Endothelial cell of coronary artery (primary cell): ENCODE results near the gene BAD. TPM values are rescaled to one million over a fixed set of nuclear protein-coding genes. Genes with fewer than 3 reads are reported as not detected.

ENCODE experiments used
- total RNA-seq: library from RNA; depleted of rRNA; stranded (reverse); fragments of >200 nt; gene quantifications from 2 replicates; pipeline ENCODE4 v1.2.3, GENCODE V29; 2014

BAD gene
- total RNA-seq, 1 donor from 2014 or later, result 63.4 TPM

Other genes starting within 250 kb of the BAD start
- gene FLRT1, start 248.7 kb downstream of the BAD start, total RNA-seq, result not detected in 2 replicates
- 32.9 and 36.7 TPM in 2 replicates for gene MACROD1, start 118.6 kb downstream of the BAD start, total RNA-seq
- gene STIP1, start 98.5 kb downstream of the BAD start, total RNA-seq, result 200 and 221 TPM in 2 replicates
- 27.2 and 55.4 TPM in 2 replicates for gene FERMT3, start 77.9 kb downstream of the BAD start, total RNA-seq
- gene TRPT1, start 58.5 kb downstream of the BAD start, total RNA-seq, result 20.5 and 28.8 TPM in 2 replicates
- 37.2 and 49.1 TPM in 2 replicates for gene NUDT22, start 58.4 kb downstream of the BAD start, total RNA-seq
- gene DNAJC4, start 54.1 kb downstream of the BAD start, total RNA-seq, result 10.6 and 15.0 TPM in 2 replicates
- gene VEGFB, start 50.1 kb downstream of the BAD start, total RNA-seq, result 10.8 and 18.4 TPM in 2 replicates
- gene FKBP2, start 43.6 kb downstream of the BAD start, total RNA-seq, result 60.1 and 63.5 TPM in 2 replicates
- gene PPP1R14B, start 37.7 kb downstream of the BAD start, total RNA-seq, result 285 and 313 TPM in 2 replicates
- gene PLCB3, start 33.1 kb downstream of the BAD start, total RNA-seq, result 65.0 and 68.5 TPM in 2 replicates
- 6.7 and 10.8 TPM in 2 replicates for gene GPR137, start 1.2 kb upstream of the BAD start, total RNA-seq
- not detected in 2 replicates for gene KCNK4, start 6.6 kb upstream of the BAD start, total RNA-seq
- gene CATSPERZ, start 15.7 kb upstream of the BAD start, total RNA-seq, result 0.27 TPM in 1 of 2 replicates, not detected in the other
- 37.9 and 45.5 TPM in 2 replicates for gene ESRRA, start 20.9 kb upstream of the BAD start, total RNA-seq
- gene TRMT112, start 32.9 kb upstream of the BAD start, total RNA-seq, result 214 and 281 TPM in 2 replicates
- 241 and 260 TPM in 2 replicates for gene PRDX5, start 33.5 kb upstream of the BAD start, total RNA-seq
- gene CCDC88B, start 55.5 kb upstream of the BAD start, total RNA-seq, result 1.3 and 2.4 TPM in 2 replicates
- gene RPS6KA4, start 74.5 kb upstream of the BAD start, total RNA-seq, result 40.9 and 46.9 TPM in 2 replicates